Activated naive CD4-positive, alpha-beta T cell treated with anti-CD3 and anti-CD28 coated beads, Interleukin-2, amount 50 U/mL, for 72 hours (primary cell): Measurements from ENCODE around the gene FANCE. TPM values are rescaled to one million over a fixed set of nuclear protein-coding genes. Genes with fewer than 3 reads are reported as not detected.
A peak's percentile ranks its signal among the peaks of the same experiment; 100 is the strongest.

ENCODE experiments used
- ATAC-seq, 2 donors: fragments of 150-1000 bp; cut with Tn5 transposase; 2 replicates each; pipeline ENCODE4 v1.10.0; 2021; ENCODE audit warnings: mild to moderate bottlenecking in 2 of 2, moderate library complexity in 2 of 2
- DNase-seq, 2 donors: peaks; one replicate each; pipeline ENCODE4 v3.0.0; 2021 to 2022; ENCODE audit warnings: low spot score in 2 of 2
- H3K27ac Mint-ChIP-seq, 2 donors: one replicate each; pipeline ENCODE4 v1.8.0; 2022; ENCODE audit warnings: mild to moderate bottlenecking in 2 of 2, mixed read lengths in 2 of 2
- H3K36me3 Mint-ChIP-seq, 2 donors: one replicate each; pipeline ENCODE4 v1.8.0; 2022; ENCODE audit warnings: mixed read lengths in 2 of 2
- H3K9me3 Mint-ChIP-seq, 2 donors: one replicate each; pipeline ENCODE4 v1.8.0; 2022; ENCODE audit warnings: mixed read lengths in 2 of 2
- total RNA-seq, 2 donors: library from RNA; stranded (reverse); gene quantifications; one replicate each; pipeline ENCODE4 v1.2.3, GENCODE V29; 2022

FANCE gene
- total RNA-seq, 2 donors from 2014 or later: 14.3 to 14.7 TPM

- Mint-ChIP-seq H3K9me3 (no peaks in the 10 kb centered on the region), H3K36me3 (no peaks in the 10 kb centered on the region), H3K27ac (no peak within 1 kb of the TSS)
- peak; percentile 72 to 80 for ATAC-seq
- peak; percentile 64 to 71 for DNase-seq
Observed at GRCh38 chr6:35496841-35497570, 44.9 kb downstream of the FANCE start, which contains the start of gene TEAD3. TEAD3 (minus strand) TSS chr6:35497079.

DNA sequence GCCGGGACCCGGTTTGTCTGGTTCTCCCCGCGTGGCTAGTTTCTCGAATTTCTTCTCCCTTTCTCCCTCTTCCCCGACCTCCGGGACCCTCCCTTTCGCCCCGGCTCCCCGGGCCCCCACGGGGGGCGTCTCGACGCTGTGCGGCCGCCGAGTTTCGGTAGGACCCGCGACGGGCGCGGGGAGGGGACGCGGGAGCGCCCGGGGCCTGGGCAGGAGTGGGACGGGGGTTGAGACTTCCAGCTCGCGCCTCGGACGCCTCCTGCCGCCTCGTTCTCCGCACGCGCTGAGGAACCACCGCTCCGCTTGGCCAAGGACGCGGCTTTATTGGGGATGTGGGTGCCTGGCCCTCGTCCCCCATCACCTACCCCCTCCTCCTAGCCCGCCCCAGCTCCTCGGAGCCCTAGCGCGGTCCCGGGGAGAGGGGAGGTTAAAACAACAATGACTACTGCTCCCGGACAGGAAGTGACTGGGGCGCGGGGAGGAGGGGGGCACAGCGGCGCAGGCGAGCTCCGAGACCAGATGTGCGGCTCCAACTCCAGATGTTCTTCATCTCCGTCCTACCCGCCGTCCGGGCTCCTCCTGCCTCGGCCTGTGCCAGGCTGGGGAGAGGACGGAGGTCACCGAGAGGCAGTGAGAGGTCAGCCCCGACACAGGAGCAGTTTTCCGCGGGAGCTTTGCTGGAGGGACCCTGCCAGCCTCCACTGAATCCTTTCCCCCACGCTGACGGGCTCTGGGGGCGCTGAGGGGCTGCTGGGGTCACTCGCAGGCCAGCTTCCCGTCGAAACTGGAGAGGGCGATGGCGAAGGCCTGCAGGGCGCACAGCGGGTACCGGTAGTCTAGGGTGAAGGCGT lies 45.7 kb downstream of the FANCE start:
- Mint-ChIP-seq H3K9me3 (no peaks in the 10 kb centered on the region), H3K36me3 (no peaks in the 10 kb centered on the region), H3K27ac (no peak overlapping the region)
- DNase-seq (peak in 1 of 2 donors; percentile 49), ATAC-seq (peak; percentile 44 to 65)

DNA sequence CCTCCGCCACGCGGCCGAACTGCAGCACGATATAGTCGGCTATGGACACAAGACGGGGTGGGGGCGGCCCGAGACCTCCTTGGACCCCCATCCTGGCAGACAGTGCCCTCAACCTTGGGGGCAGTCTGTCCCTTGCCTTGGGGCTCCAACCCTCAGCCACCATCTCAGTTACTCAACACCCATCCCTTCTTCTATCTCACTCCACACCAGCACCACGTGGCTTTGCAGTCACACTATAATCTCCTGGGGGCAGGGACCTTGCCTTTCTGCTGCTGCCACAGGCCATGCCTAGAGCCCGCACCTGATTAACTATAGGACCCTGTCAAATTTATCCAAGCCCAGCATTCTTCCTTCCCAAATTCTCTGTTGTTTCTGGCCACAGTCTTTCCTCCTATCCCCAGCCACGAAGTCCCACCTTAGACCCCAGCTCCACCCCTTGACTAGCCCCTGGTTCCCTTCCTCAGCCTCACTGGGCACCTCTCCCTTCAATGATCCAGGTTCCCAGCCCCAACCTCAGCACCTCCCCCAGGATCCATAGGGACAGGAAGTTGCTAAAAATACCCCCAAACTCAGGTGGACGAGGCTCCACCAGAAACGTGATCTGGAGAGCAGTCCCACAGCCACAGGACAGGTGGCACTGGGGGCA lies 46.4 kb downstream of the FANCE start:
- no peaks in the 10 kb centered on the region for H3K9me3 Mint-ChIP-seq
- H3K27ac Mint-ChIP-seq: no peak overlapping the region
- ATAC-seq (no peak), DNase-seq (no peak)
- no peaks in the 10 kb centered on the region for H3K36me3 Mint-ChIP-seq

GRCh38 chr6:35499372-35499771 lies 47.2 kb downstream of the FANCE start:
- no peaks in the 10 kb centered on the region for H3K36me3 Mint-ChIP-seq
- H3K27ac Mint-ChIP-seq: no peak overlapping the region
- ATAC-seq (no peak), DNase-seq (no peak)
- no peaks in the 10 kb centered on the region for H3K9me3 Mint-ChIP-seq

DNA sequence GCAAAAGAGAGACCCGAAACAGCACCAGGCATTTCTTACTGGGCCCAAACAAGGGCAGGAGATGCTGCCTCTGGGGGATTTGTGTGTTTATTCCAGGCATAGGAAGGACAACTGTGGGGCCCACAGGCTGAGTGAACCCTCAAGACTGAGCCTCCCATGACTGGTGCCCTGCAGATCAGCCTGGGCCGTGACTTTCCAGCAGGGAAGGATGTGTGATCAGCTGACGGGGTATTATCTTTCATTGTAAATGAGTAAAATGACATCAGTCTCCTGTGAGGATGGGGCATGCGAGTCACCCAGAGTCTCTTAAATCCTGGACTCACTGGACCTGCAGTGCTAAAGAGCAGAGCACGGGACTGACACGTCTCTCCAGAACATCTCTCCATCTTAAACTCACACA lies 48.6 kb downstream of the FANCE start:
- Mint-ChIP-seq H3K36me3 (no peaks in the 10 kb centered on the region), H3K27ac (no peak overlapping the region)

DNA sequence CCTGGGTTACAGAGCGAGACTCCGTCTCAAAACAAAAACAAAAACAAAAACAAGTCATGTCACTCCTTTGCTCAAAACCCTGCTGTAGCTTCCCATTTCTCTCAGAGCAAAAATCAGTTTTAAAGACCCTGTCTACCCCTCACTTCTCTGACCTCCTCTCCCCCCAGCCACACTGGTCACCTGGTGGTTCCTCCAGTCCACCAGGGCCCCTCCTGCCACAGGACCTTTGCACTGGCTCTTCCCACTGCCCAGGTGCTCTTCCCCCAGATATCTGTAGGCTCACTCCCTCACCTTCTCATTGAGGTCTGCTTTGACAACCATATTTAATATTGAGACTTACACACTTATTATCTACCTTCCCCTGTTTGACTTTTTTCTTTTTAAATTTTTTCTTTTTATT lies 49.6 kb downstream of the FANCE start:
- Mint-ChIP-seq H3K36me3 (no peaks in the 10 kb centered on the region), H3K9me3 (no peaks in the 10 kb centered on the region), H3K27ac (no peak overlapping the region)
- ATAC-seq (no peak), DNase-seq (no peak)

More for the DNA sequence above, 48.6 kb downstream of the FANCE start:
- DNase-seq (no peak), ATAC-seq (no peak)
- no peaks in the 10 kb centered on the region for H3K9me3 Mint-ChIP-seq

- H3K36me3 Mint-ChIP-seq: no peaks in the 10 kb centered on the region
- DNase-seq: no peak
- no peaks in the 10 kb centered on the region for H3K9me3 Mint-ChIP-seq
- no peak for ATAC-seq
- no peak overlapping the region for H3K27ac Mint-ChIP-seq
Observed at GRCh38 chr6:35503534-35503933, 51.4 kb downstream of the FANCE start.

- DNase-seq: no peak
Observed at GRCh38 chr6:35505999-35506412, 53.9 kb downstream of the FANCE start.

GRCh38 chr6:35506536-35506935 lies 54.4 kb downstream of the FANCE start:
- H3K27ac Mint-ChIP-seq: no peak overlapping the region
- no peak for ATAC-seq
- no peaks in the 10 kb centered on the region for H3K9me3 Mint-ChIP-seq
- no peak for DNase-seq
- no peaks in the 10 kb centered on the region for H3K36me3 Mint-ChIP-seq

More at GRCh38 chr6:35505999-35506412, 53.9 kb downstream of the FANCE start:
- H3K27ac Mint-ChIP-seq: no peak overlapping the region
- H3K9me3 Mint-ChIP-seq: no peaks in the 10 kb centered on the region
- ATAC-seq: no peak
- no peaks in the 10 kb centered on the region for H3K36me3 Mint-ChIP-seq

DNA sequence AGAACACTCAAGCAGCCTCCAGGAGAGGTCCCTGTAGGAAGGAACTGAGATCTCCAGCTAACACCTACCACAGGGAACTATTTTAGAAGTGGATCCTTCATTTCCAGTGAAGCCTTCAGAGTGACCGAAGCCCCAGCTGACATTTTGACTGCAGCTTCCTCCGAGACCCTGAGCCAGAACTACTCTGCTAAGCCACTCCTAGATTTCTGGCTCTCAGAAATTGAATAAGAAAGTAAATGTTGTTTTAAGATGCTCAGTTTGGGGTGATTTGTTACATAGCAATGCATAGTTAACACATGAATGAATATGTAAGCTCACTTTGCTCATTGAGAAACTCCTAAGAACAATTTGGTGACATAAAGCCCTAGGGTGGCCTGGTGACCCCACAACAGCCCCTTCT lies 55.1 kb downstream of the FANCE start:
- DNase-seq: no peak
- Mint-ChIP-seq H3K27ac (no peak overlapping the region), H3K36me3 (no peaks in the 10 kb centered on the region), H3K9me3 (no peaks in the 10 kb centered on the region)
- no peak for ATAC-seq

DNA sequence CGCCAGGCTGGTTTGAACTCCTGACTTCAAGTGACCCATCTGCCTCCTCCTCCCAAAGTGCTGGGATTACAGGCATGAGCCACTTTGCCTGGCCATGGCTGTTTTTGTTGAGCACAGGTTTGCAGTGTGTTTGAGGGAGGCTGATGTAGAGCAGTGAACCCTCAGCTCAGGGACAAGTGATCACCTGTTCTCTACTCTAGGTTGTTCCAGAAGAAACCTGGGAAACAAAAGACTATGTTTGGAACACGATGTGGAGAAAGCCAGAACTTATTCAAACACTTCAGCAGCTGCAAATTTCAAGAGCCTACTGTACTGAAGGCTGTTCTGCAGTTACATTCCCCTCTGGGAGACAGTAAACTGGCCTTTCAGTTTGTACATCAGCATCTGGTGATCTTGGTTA lies 55.9 kb downstream of the FANCE start:
- Mint-ChIP-seq H3K27ac (no peak overlapping the region), H3K36me3 (no peaks in the 10 kb centered on the region), H3K9me3 (no peaks in the 10 kb centered on the region)
- no peak for ATAC-seq
- DNase-seq: no peak

DNA sequence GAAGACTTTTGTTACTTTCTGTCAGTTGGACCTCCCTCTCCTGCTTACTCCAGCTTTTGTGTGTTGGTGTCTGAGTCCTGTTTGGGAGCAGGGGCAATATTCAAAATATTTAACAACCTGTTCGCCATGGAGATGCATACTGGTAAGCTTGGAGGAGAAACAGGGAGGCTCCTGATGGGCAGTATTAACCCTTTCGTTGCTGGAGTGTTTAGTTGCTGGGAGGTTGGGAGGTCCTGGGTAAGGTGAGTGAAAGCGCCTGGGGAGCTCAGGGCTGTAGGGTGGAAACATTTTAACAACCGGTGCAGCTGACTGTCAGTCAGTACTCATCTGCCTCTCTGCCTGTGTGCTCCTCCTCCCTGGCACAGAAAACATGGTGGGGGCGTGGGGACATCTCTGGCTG lies 56.4 kb downstream of the FANCE start:
- H3K36me3 Mint-ChIP-seq: no peaks in the 10 kb centered on the region
- ATAC-seq: no peak
- no peak for DNase-seq
- H3K27ac Mint-ChIP-seq: no peak overlapping the region
- no peaks in the 10 kb centered on the region for H3K9me3 Mint-ChIP-seq

- Mint-ChIP-seq H3K36me3 (no peaks in the 10 kb centered on the region), H3K27ac (no peak overlapping the region), H3K9me3 (no peaks in the 10 kb centered on the region)
- DNase-seq: no peak
- no peak for ATAC-seq
Observed at GRCh38 chr6:35510916-35511561, 58.9 kb downstream of the FANCE start.

DNA sequence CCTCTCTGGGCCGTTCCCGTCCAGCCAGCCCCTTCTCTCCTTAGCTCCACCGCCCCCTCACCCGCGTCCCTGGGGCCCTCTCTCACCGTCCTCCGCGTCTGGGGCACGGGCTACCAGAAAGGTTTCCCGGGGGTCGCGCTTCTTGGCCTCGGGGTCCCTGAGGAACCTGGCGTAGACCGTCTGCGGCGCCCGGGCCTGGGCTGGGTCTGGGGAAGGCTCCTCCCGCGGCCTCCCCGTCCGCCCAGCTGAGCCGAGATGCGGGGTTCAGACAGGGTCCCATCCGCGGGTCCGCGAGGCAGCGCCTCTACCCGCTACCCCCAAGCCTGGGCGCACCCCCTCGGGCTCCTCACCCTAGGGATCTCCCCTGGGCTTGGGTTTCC lies 59.4 kb downstream of the FANCE start:
- no peaks in the 10 kb centered on the region for H3K9me3 Mint-ChIP-seq
- no peak overlapping the region for H3K27ac Mint-ChIP-seq
- no peak for DNase-seq
- ATAC-seq: peak in 1 of 2 donors; percentile 32
- H3K36me3 Mint-ChIP-seq: no peaks in the 10 kb centered on the region

- ATAC-seq (peak in 1 of 2 donors; percentile 7), DNase-seq (no peak)
- Mint-ChIP-seq H3K36me3 (no peaks in the 10 kb centered on the region), H3K27ac (no peak overlapping the region), H3K9me3 (no peaks in the 10 kb centered on the region)
Observed at GRCh38 chr6:35512006-35512405, 59.9 kb downstream of the FANCE start.

- no peak for ATAC-seq
- H3K36me3 Mint-ChIP-seq: no peaks in the 10 kb centered on the region
- H3K9me3 Mint-ChIP-seq: no peaks in the 10 kb centered on the region
- no peak for DNase-seq
- H3K27ac Mint-ChIP-seq: no peak within 1 kb of the TSS
Observed at GRCh38 chr6:35512740-35513139, 60.6 kb downstream of the FANCE start, which contains the start of gene TULP1. TULP1 (minus strand) TSS chr6:35512896; CDS start chr6:35512858, 38 bp downstream.

DNA sequence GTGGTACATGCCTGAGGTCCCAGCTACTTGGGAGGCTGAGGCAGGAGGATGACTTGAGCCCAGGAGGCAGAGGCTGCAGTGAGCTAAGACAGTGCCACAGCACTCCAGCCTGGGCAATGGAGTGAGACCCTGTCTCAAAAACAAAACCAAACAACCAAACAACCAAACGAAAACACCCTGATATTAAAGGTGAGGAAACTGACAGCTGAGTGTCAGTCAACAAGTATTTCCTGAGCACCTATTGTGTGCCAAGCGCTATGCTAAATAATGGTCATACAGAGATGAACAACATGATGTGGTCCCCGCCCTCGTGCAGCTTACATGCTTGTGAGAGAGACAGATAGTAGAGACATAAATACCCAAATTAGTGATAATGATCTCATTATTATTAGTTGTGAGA lies 62.4 kb downstream of the FANCE start:
- H3K27ac Mint-ChIP-seq: no peak overlapping the region

More for the DNA sequence above, 62.4 kb downstream of the FANCE start:
- ATAC-seq (no peak), DNase-seq (no peak)
- Mint-ChIP-seq H3K9me3 (no peaks in the 10 kb centered on the region), H3K36me3 (no peaks in the 10 kb centered on the region)
